CD4-positive, CD25-positive, alpha-beta regulatory T cell (primary cell): Measurements from ENCODE around the gene ZRANB1. TPM values are rescaled to one million over a fixed set of nuclear protein-coding genes. Genes with fewer than 3 reads are reported as not detected.

Source experiments
- ATAC-seq, 2 donors: fragments of 150-1000 bp; cut with Tn5 transposase; one replicate each; pipeline ENCODE4 v1.10.0; 2021; ENCODE audit warnings: low read depth in 2 of 2, moderate number of reproducible peaks in 2 of 2, moderate library complexity in 1 of 2
- DNase-seq, 3 donors: peaks; one replicate each; pipeline versions ENCODE4 v3.0.0 to v3.0.0-alpha.2; 2012 to 2022; ENCODE audit warnings: mixed read lengths in 1 of 3
- H3K27ac ChIP-seq: one replicate; pipeline ENCODE4 v1.7.0; 2013; ENCODE audit warnings: mild to moderate bottlenecking, low read length; ENCODE audit not compliant: insufficient read depth, poor library complexity, severe bottlenecking
- H3K27me3 ChIP-seq: one replicate; pipeline ENCODE4 v1.7.0; 2013; ENCODE audit warnings: low read length; ENCODE audit not compliant: control insufficient read depth, insufficient read depth
- H3K36me3 ChIP-seq: one replicate; pipeline ENCODE4 v1.7.0; 2013; ENCODE audit warnings: mild to moderate bottlenecking, low read length, moderate library complexity; ENCODE audit not compliant: control insufficient read depth, insufficient read depth
- H3K4me1 ChIP-seq: 2 replicates; pipeline ENCODE4 v1.7.0; 2013; ENCODE audit warnings: mild to moderate bottlenecking, low read length; ENCODE audit not compliant: insufficient read depth, control insufficient read depth, poor library complexity, severe bottlenecking
- H3K4me3 ChIP-seq: one replicate; pipeline ENCODE4 v1.7.0; 2013; ENCODE audit warnings: low read depth, mild to moderate bottlenecking, low read length, moderate library complexity
- H3K9me3 ChIP-seq, 2 experiments: 1 replicate in 1 of 2; 2 replicates in 1 of 2; pipeline ENCODE4 v1.7.0; 2013; ENCODE audit warnings: low read length in 2 of 2, mild to moderate bottlenecking in 1 of 2, moderate library complexity in 1 of 2; ENCODE audit not compliant: control insufficient read depth in 2 of 2
- H3K27ac Mint-ChIP-seq, 3 donors: one replicate each; pipeline ENCODE4 v1.8.0; 2020 to 2022; ENCODE audit warnings: mild to moderate bottlenecking in 3 of 3, mixed read lengths in 3 of 3, moderate library complexity in 2 of 3
- H3K27me3 Mint-ChIP-seq: one replicate; pipeline ENCODE4 v1.8.0; 2022; ENCODE audit warnings: mild to moderate bottlenecking, mixed read lengths
- H3K36me3 Mint-ChIP-seq: one replicate; pipeline ENCODE4 v1.8.0; 2020; ENCODE audit warnings: mixed read lengths
- H3K4me1 Mint-ChIP-seq, 4 donors: one replicate each; pipeline ENCODE4 v1.8.0; 2020 to 2022; ENCODE audit warnings: mixed read lengths in 4 of 4, mild to moderate bottlenecking in 1 of 4
- H3K4me3 Mint-ChIP-seq, 4 donors: one replicate each; pipeline ENCODE4 v1.8.0; 2020 to 2022; ENCODE audit warnings: mild to moderate bottlenecking in 4 of 4, mixed read lengths in 4 of 4, moderate library complexity in 3 of 4
- H3K9me3 Mint-ChIP-seq, 7 donors: one replicate each; pipeline ENCODE4 v1.8.0; 2020 to 2022; ENCODE audit warnings: mixed read lengths in 7 of 7, mild to moderate bottlenecking in 3 of 7, moderate library complexity in 2 of 7
- polyA plus RNA-seq, 4 donors: library from polyadenylated mRNA; unstranded; fragments of 300-500 nt; fragmentation: Illumina TruSeq; gene quantifications; one replicate each; pipeline ENCODE4 v1.2.3, GENCODE V29; 2021
- total RNA-seq: library from RNA; stranded (reverse); gene quantifications from one replicate; pipeline ENCODE4 v1.2.3, GENCODE V29; 2022

The ZRANB1 gene
- total and polyA plus RNA-seq, 5 donors from 2014 or later: 6.6 to 27.8 (median 6.9) TPM

GRCh38 chr10:125004571-125005311 lies 62.8 kb downstream of the ZRANB1 start:
- no peak overlapping the region for H3K4me3 ChIP-seq
- no peaks in the 10 kb centered on the region for H3K9me3 ChIP-seq
- Mint-ChIP-seq H3K4me3 (no peak overlapping the region), H3K27me3 (no peaks in the 10 kb centered on the region), H3K36me3 (no peaks in the 10 kb centered on the region), H3K9me3 (no peaks in the 10 kb centered on the region), H3K27ac (no peak overlapping the region), H3K4me1 (no peaks in the 10 kb centered on the region)
- no peak for DNase-seq
- H3K27me3 ChIP-seq: no peaks in the 10 kb centered on the region
- H3K36me3 ChIP-seq: no peaks in the 10 kb centered on the region
- H3K27ac ChIP-seq: no peak overlapping the region
- H3K4me1 ChIP-seq: no peaks in the 10 kb centered on the region
- no peak for ATAC-seq

- Histone ChIP-seq H3K27me3 (no peaks in the 10 kb centered on the region), H3K4me1 (no peaks in the 10 kb centered on the region), H3K9me3 (no peaks in the 10 kb centered on the region), H3K4me3 (no peak overlapping the region), H3K36me3 (no peaks in the 10 kb centered on the region), H3K27ac (no peak overlapping the region)
- no peak overlapping the region for H3K27ac Mint-ChIP-seq
- DNase-seq (no peak), ATAC-seq (no peak)
- H3K27me3 Mint-ChIP-seq: no peaks in the 10 kb centered on the region
- H3K9me3 Mint-ChIP-seq: no peaks in the 10 kb centered on the region
- no peak overlapping the region for H3K4me3 Mint-ChIP-seq
- H3K4me1 Mint-ChIP-seq: no peaks in the 10 kb centered on the region
- no peaks in the 10 kb centered on the region for H3K36me3 Mint-ChIP-seq
Observed at GRCh38 chr10:125005312-125006187, 63.6 kb downstream of the ZRANB1 start.

DNA sequence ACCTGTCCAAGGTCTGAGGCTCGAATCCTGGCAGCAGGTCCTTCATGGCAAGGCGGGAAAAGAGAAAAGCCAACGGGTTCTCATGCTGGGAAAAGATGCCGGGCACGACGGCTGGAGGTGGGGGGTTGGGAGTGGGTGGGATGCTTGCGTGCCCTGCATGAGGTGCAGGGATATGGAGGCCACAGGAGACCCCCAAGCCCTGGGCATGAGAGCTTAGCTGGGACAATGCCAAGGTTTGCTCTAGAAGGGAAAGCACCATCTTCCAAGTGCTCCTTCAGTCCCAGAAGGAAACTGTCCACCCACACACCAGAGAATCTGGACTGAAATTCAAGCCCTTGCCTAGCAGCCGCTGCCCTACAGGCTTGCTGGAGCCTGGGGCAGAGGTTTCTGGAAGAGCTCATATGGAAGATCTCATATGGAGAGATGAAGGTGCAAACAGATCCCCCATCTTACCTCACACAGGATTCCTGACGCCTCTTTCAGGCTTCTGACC lies 64.3 kb downstream of the ZRANB1 start:
- no peak for ATAC-seq
- no peak overlapping the region for H3K27ac ChIP-seq
- H3K4me1 Mint-ChIP-seq: no peaks in the 10 kb centered on the region
- no peak overlapping the region for H3K4me3 Mint-ChIP-seq
- no peaks in the 10 kb centered on the region for H3K36me3 ChIP-seq
- H3K36me3 Mint-ChIP-seq: no peaks in the 10 kb centered on the region
- H3K27me3 Mint-ChIP-seq: no peaks in the 10 kb centered on the region
- no peak overlapping the region for H3K4me3 ChIP-seq
- DNase-seq: no peak
- no peaks in the 10 kb centered on the region for H3K27me3 ChIP-seq
- no peak overlapping the region for H3K27ac Mint-ChIP-seq
- no peaks in the 10 kb centered on the region for H3K4me1 ChIP-seq
- no peaks in the 10 kb centered on the region for H3K9me3 ChIP-seq
- no peaks in the 10 kb centered on the region for H3K9me3 Mint-ChIP-seq

- peaks cover 0 to under 1% (median 0%) of the 10 kb centered on the region in 7 donors for H3K9me3 Mint-ChIP-seq
- H3K36me3 ChIP-seq: no peaks in the 10 kb centered on the region
- no peaks in the 10 kb centered on the region for H3K36me3 Mint-ChIP-seq
- no peaks in the 10 kb centered on the region for H3K27me3 Mint-ChIP-seq
- H3K4me1 ChIP-seq: no peaks in the 10 kb centered on the region
- ATAC-seq (no peak), DNase-seq (no peak)
- no peak overlapping the region for H3K4me3 Mint-ChIP-seq
- H3K27ac ChIP-seq: no peak overlapping the region
- H3K4me3 ChIP-seq: no peak overlapping the region
- no peaks in the 10 kb centered on the region for H3K27me3 ChIP-seq
- no peak overlapping the region for H3K27ac Mint-ChIP-seq
- no peaks in the 10 kb centered on the region for H3K9me3 ChIP-seq
- no peaks in the 10 kb centered on the region for H3K4me1 Mint-ChIP-seq
Observed at GRCh38 chr10:125006921-125007426, 65.1 kb downstream of the ZRANB1 start.

DNA sequence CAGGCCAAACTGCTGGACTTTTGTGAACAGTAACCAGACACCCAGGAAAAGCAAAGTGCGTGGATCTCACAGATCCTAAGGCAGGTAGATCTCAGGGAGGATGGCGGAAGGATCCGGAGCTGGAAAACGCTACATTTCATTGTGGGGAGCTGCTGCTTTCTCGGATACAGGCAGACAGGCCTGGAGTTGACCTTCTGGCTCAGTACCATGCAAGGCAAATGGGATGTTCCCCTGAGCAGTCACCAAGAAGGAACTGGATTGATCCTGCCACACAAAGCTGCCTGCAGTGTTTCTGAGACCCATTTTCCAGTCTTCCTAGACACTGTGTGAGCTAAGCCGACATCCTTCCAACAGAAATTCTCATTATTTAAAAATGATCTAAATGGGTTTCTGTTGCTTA lies 65.5 kb downstream of the ZRANB1 start:
- Mint-ChIP-seq H3K4me3 (no peak overlapping the region), H3K27me3 (no peaks in the 10 kb centered on the region), H3K27ac (no peak overlapping the region), H3K4me1 (no peaks in the 10 kb centered on the region), H3K9me3 (peaks cover 0 to 1% (median 0%) of the 10 kb centered on the region in 7 donors), H3K36me3 (no peaks in the 10 kb centered on the region)
- DNase-seq (no peak), ATAC-seq (no peak)
- Histone ChIP-seq H3K36me3 (no peaks in the 10 kb centered on the region), H3K9me3 (no peaks in the 10 kb centered on the region), H3K4me1 (no peaks in the 10 kb centered on the region), H3K27me3 (no peaks in the 10 kb centered on the region), H3K27ac (no peak overlapping the region), H3K4me3 (no peak overlapping the region)

DNA sequence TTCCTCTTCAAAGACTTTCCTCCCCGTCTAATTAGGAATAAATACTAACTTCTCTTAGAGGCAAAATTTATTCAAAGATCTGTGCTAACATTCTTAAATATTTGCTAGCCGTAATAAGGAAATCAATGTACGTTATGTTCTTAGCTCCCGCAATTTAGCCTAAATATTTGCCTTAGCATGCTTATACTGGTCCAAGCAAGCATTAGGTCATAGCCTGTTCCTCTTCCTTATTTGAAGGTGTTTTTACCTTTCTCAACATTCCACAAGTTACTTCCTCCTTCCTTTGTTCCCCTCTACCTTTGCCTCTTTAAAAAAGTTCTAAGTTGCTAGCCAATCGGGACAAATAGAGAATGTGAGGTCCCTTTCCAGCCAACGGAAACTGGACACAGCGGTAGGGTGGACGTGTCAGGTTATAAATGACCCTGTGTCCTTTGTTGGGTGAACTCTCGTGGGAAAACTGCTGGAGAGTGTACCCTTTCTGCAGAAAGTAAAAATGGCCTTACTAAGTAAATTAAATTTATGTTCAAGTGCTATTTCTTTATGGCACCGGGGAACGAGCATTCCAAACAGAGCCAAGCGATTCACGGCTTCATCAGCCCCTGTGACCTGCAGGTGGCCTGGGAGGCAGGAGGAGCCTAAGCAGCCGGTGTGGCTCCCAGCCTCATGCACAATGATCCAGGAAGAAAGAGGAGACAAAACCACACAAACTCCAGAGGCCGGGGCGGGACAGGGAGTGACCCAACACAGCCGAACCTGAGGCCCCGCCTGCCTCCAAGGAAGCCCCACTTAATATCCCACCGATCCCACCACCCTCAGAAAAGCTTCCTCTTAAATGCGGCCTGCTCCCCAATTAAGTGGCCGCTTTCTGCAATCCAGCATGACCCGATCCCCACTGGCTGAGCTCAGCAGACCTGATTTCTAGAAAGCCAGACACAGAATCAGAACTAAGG lies 67.0 kb downstream of the ZRANB1 start:
- no peak for DNase-seq
- H3K4me1 ChIP-seq: no peaks in the 10 kb centered on the region
- Mint-ChIP-seq H3K9me3 (peaks cover 0 to 1% (median 0%) of the 10 kb centered on the region in 7 donors), H3K27me3 (no peaks in the 10 kb centered on the region), H3K27ac (no peak overlapping the region), H3K36me3 (no peaks in the 10 kb centered on the region), H3K4me3 (no peak overlapping the region), H3K4me1 (no peaks in the 10 kb centered on the region)
- no peak overlapping the region for H3K4me3 ChIP-seq
- no peak overlapping the region for H3K27ac ChIP-seq
- no peak for ATAC-seq
- no peaks in the 10 kb centered on the region for H3K36me3 ChIP-seq
- H3K9me3 ChIP-seq: no peaks in the 10 kb centered on the region
- H3K27me3 ChIP-seq: no peaks in the 10 kb centered on the region

DNA sequence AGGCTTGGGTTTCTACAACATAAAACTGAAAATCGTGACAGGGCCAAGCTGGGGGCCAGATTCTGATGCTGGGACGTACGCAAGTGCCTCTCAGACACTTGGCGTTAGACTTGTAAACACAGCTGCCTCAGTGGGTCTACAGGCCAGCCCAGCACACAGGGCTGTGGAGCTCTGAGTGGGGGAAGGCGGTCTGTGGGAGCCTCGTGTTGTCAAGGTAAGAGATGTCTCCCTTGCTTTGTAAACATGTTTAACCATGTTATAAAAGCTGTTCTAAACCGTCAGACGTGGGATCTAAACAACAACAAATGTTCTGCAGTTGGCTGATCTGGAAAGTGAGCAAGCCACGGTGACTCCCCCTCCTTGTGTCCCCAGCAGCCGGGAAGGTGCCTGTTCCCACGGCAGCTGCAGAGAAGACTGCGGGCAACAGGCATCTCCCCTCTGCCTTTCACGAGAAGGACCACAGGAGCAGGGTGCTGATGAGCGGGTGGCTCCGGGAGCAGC lies 67.8 kb downstream of the ZRANB1 start:
- Histone ChIP-seq H3K4me1 (peaks cover under 1% of the 10 kb centered on the region), H3K36me3 (no peaks in the 10 kb centered on the region), H3K9me3 (no peaks in the 10 kb centered on the region), H3K4me3 (no peak overlapping the region), H3K27ac (no peak overlapping the region), H3K27me3 (no peaks in the 10 kb centered on the region)
- Mint-ChIP-seq H3K36me3 (no peaks in the 10 kb centered on the region), H3K27ac (no peak overlapping the region), H3K4me3 (no peak overlapping the region), H3K4me1 (no peaks in the 10 kb centered on the region), H3K27me3 (no peaks in the 10 kb centered on the region), H3K9me3 (peaks cover 0 to 1% (median 0%) of the 10 kb centered on the region in 7 donors)
- ATAC-seq: no peak
- no peak for DNase-seq
